ENCODE results near the gene ZNF366.

ZNF366 gene

GRCh38 chr5:72464071-72464470 is 43.1 kb downstream of the ZNF366 start:
- no peak for DNase-seq

- no peak for DNase-seq
Measured at GRCh38 chr5:72463449-72464052, 43.7 kb downstream of the ZNF366 start.

GRCh38 chr5:72460413-72460812 is 46.8 kb downstream of the ZNF366 start:
- no peak for DNase-seq

- DNase-seq, result no peak
Measured at GRCh38 chr5:72459913-72460312, 47.3 kb downstream of the ZNF366 start.

GRCh38 chr5:72459089-72459661 is 48.0 kb downstream of the ZNF366 start:
- no peak for DNase-seq

- no peak for DNase-seq
Measured at GRCh38 chr5:72458407-72458806, 48.8 kb downstream of the ZNF366 start.

- no peak for DNase-seq
Measured at GRCh38 chr5:72457491-72457890, 49.7 kb downstream of the ZNF366 start.

GRCh38 chr5:72456391-72457074 is 50.7 kb downstream of the ZNF366 start:
- no peak for DNase-seq

- DNase-seq, result no peak
Measured at GRCh38 chr5:72455476-72455875, 51.7 kb downstream of the ZNF366 start.

GRCh38 chr5:72454996-72455395 is 52.2 kb downstream of the ZNF366 start:
- no peak for DNase-seq

GRCh38 chr5:72453246-72453775 is 53.9 kb downstream of the ZNF366 start:
- no peak for DNase-seq

- no peak for DNase-seq
Measured at GRCh38 chr5:72452515-72453245, 54.5 kb downstream of the ZNF366 start.

- DNase-seq, result no peak
Measured at GRCh38 chr5:72451741-72452505, 55.3 kb downstream of the ZNF366 start.

- no peak for DNase-seq
Measured at GRCh38 chr5:72448368-72448767, 58.8 kb downstream of the ZNF366 start.

GRCh38 chr5:72447751-72448150 is 59.5 kb downstream of the ZNF366 start:
- no peak for DNase-seq

- DNase-seq, result no peak
Measured at GRCh38 chr5:72445969-72446368, 61.2 kb downstream of the ZNF366 start.

- DNase-seq, result no peak
Measured at GRCh38 chr5:72443883-72444282, 63.3 kb downstream of the ZNF366 start.

GRCh38 chr5:72441862-72442540 is 65.2 kb downstream of the ZNF366 start:
- DNase-seq, result no peak

- no peak for DNase-seq
Measured at GRCh38 chr5:72441094-72441723, 66.0 kb downstream of the ZNF366 start.

GRCh38 chr5:72440207-72440638 is 67.0 kb downstream of the ZNF366 start:
- DNase-seq, result no peak

GRCh38 chr5:72439192-72439591 is 68.0 kb downstream of the ZNF366 start:
- DNase-seq, result no peak

GRCh38 chr5:72438141-72438540 is 69.1 kb downstream of the ZNF366 start:
- no peak for DNase-seq

Measured in NCI-H510A (cell line).